Non-pigmented ciliary epithelial cell (primary cell): ENCODE data around the gene SLIT3.

Experiments used
- DNase-seq: peaks from one replicate; pipeline ENCODE4 v3.0.0-alpha.2; 2010; ENCODE audit warnings: low read depth

The SLIT3 gene

GRCh38 chr5:168960497-168960896, 340.4 kb downstream of the SLIT3 start:
- DNase-seq: no peak

- DNase-seq: no peak
Observed at GRCh38 chr5:168953351-168953750, 347.6 kb downstream of the SLIT3 start.

GRCh38 chr5:168952196-168952595, 348.7 kb downstream of the SLIT3 start:
- DNase-seq: no peak

GRCh38 chr5:168951769-168952168, 349.2 kb downstream of the SLIT3 start:
- DNase-seq: no peak

- no peak for DNase-seq
Observed at GRCh38 chr5:168951356-168951755, 349.6 kb downstream of the SLIT3 start.

- DNase-seq: no peak
Observed at GRCh38 chr5:168950241-168950951, 350.5 kb downstream of the SLIT3 start.

GRCh38 chr5:168948746-168949145, 352.2 kb downstream of the SLIT3 start:
- no peak for DNase-seq

GRCh38 chr5:168947212-168947868, 353.6 kb downstream of the SLIT3 start:
- no peak for DNase-seq

GRCh38 chr5:168946363-168946762, 354.6 kb downstream of the SLIT3 start:
- DNase-seq: no peak

- DNase-seq: no peak
Observed at GRCh38 chr5:168944004-168944403, 356.9 kb downstream of the SLIT3 start.

- DNase-seq: no peak
Observed at GRCh38 chr5:168943091-168943884, 357.7 kb downstream of the SLIT3 start.

GRCh38 chr5:168941901-168942300, 359.0 kb downstream of the SLIT3 start:
- DNase-seq: no peak

GRCh38 chr5:168940712-168941111, 360.2 kb downstream of the SLIT3 start:
- DNase-seq: no peak

GRCh38 chr5:168939887-168940544, 360.9 kb downstream of the SLIT3 start:
- DNase-seq: no peak

- DNase-seq: no peak
Observed at GRCh38 chr5:168939156-168939800, 361.7 kb downstream of the SLIT3 start.

GRCh38 chr5:168936511-168936910, 364.4 kb downstream of the SLIT3 start:
- DNase-seq: no peak

GRCh38 chr5:168935183-168935582, 365.8 kb downstream of the SLIT3 start:
- no peak for DNase-seq

- DNase-seq: no peak
Observed at GRCh38 chr5:168934169-168934568, 366.8 kb downstream of the SLIT3 start.

- no peak for DNase-seq
Observed at GRCh38 chr5:168932400-168933189, 368.3 kb downstream of the SLIT3 start.

- DNase-seq: no peak
Observed at GRCh38 chr5:168931638-168932345, 369.1 kb downstream of the SLIT3 start.
